HG03575 (cell line): Measurements from ENCODE around the gene DCP1A.
"Not testable (repeated sequence)": the region's sequence is repeated elsewhere in the genome, so short reads cannot be mapped to it uniquely, and the experiment has no call there.

Experiments used
- ATAC-seq: cut with Tn5 transposase; IDR thresholded peaks from one replicate; pipeline ENCODE4 v1.9.1; 2021; ENCODE audit not compliant: unreplicated experiment, insufficient number of reproducible peaks, low FRiP score; ENCODE audit errors: extremely low read depth

The DCP1A gene

GRCh38 chr3:53253707-53254508, 93.4 kb downstream of the DCP1A start:
- no peak for ATAC-seq

GRCh38 chr3:53252947-53253322, 94.4 kb downstream of the DCP1A start:
- ATAC-seq: not testable (repeated sequence)

- no peak for ATAC-seq
These were observed 95.0 kb downstream of the DCP1A start for GRCh38 chr3:53252096-53252946.

DNA sequence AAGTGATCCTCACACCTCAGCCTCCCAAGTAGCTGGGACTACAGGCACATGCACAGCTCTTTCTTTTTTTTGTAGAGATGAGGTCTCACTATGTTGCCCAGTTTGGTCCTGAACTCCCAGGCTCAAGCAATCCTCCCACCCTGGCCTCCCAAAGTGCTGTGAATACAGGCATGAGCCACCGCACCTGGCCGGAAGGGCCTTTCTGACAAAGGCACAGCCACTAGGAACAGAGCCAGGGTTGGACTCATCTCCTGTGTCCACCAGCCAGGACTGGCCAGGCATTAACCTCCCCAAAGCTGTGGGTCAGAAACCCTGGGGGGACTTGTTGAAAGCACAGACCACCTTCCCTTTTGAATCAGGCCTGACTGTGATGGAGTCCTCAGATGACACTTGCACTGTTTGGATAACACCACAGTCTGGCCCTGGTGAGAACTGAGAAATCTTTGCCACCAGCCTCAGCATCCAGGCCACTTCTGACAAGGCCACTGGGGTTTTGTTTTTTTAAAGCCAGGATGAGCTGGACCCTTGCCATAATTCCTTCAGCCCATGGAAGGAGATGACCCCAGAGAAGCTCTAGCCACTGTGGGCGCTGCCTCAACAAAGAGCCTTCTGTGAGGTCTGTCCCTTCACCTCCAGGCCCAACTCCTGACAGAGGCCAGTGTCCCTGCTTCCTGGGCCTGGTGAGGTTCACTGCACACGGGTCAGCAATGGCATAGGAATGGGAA, 96.3 kb downstream of the DCP1A start:
- no peak for ATAC-seq

GRCh38 chr3:53250453-53250852, 96.9 kb downstream of the DCP1A start:
- ATAC-seq: no peak

DNA sequence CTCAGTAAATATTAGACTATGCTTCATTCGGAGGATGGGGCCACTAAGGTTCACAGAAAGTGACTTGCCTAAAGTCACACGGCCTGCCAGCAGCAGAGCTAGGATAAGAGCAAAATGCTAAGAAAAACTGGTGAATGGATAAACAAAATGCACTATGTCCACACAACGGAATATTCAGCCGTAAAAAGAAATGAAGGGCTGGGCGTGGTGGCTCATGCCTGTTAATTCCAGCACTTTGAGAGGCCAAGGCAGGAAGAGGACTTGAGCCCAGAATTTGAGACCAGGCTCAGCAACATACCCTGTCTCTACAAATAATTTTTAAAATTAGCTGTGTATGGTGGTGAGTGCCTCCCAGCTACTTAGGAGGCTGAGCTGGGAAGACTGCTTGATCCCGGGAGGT, 99.2 kb downstream of the DCP1A start:
- no peak for ATAC-seq

DNA sequence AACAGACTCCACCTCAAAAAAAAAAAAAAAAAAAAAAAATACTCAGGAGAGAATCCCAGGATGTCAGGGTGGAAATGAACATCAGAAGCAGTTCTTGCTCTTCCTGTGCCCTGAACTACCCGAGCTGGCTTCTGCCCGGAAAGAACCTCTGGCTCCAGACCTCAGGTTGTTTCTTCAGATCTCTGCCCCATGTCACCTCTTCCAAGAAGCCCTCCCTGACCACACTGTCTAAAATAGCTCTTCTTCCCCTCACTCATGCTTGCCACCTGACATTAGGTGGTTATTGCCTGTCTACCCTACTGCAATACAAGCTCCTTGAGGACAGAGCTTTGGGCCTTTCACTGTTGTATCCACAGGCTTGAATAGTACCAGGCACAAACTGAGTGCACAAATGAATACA, 99.7 kb downstream of the DCP1A start:
- ATAC-seq: no peak

DNA sequence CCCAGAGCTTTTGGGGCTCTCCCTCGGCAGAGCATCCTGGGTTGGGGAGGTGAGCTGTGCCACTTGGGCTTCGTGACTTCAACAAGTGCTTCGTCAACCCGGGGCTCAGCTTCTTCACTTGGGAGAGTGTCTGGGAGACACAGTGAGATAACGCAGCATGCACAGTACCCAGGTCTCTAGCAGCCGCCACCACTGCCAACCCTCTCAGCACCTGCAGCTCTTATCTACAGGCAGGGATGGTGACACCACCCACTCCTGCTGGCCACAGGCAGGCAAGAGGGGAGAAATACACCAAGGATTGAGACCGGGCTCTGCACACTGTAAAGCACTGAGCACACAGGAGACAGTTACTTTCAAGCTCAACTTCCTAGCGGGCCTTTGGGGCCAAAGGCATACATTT, 103.1 kb downstream of the DCP1A start:
- ATAC-seq: no peak

- ATAC-seq: no peak
These were observed 103.6 kb downstream of the DCP1A start for GRCh38 chr3:53243785-53244184.

- no peak for ATAC-seq
These were observed 104.2 kb downstream of the DCP1A start for GRCh38 chr3:53243165-53243564.

GRCh38 chr3:53242642-53243041, 104.7 kb downstream of the DCP1A start:
- ATAC-seq: no peak

DNA sequence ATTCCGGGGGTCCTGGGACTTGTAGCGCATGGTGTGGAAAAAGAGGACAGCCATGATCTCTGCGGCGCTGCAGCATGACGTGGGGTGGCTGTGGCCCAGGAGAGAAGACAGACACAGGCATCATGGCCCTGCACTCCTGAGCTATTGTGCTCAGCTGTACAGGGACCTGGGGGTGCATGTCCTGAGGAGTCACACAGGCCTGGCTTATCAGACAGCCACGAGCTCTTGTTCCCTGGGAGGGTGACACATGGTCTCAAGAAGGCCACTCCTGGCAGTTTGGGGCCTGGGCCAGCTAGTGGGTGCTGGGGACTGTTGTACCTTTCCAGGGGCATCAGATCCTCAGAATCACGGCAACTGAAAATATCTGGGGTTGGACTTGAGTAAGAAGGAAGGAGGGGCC, 105.2 kb downstream of the DCP1A start:
- ATAC-seq: no peak

DNA sequence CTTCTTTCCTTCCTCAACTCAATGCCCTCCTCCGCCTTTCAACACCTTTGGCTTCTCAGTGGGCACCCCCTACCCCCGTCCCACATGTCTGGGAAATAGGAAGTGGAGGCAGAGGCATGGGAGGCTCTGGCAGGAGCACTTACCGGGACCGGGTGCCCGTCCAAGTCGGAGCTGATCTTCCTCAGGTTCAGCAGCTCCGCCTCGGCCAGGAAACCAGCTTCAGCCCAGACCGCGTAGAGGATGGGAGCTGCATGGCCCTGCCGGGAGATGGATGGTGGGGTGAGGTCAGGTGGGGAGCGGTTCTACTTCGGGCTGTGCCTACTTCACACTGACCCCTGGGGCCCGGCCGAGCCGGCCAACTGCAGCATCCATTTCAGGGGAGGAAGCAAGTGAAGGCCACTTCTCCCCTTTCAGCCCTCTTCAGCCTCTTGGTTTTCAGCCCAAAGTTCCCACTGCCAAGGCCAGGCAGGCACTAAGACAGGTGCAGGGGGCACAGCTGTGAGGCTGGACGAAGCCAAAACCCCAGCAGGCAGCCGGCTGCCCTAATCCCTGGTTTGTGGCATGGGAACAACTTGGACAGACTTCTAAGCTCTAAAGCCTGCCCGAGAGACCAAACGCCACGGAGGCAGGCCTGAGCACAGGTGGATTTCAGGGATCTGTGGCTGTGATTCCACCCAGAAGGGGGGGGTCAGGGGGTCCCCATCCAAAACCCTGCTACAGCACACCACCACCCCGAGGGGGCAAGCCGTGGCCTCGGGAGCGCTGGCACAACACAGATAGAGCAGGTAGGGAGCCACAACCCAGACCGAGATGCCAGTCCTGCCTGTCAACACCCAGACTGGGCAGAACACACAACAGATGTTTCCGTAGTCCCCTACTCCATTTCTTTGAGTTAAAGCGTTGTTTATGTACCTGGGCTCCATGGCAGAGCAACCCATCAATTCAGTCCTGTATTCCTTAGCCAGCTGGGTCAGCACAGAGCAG, 106.1 kb downstream of the DCP1A start:
- ATAC-seq: no peak

DNA sequence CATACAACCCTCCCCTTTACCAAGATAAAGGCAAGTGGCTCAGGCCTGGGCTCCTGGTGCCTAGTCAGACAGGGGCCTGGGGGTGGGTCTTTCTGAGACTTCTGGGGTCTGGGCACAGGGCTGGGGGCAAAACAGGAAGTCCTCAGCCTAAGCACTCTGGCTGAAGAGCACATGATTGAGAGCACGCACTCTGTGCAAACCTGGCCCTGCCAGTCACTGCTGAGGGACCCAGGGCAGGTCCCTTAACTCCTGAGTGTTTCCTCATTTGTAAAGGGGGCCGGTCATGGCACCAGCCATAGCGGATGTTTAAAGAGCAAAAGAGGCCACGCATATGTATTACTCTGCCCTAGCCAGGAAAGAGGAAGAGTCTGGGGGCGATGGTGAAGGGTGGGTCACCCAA, 107.5 kb downstream of the DCP1A start:
- ATAC-seq: no peak

DNA sequence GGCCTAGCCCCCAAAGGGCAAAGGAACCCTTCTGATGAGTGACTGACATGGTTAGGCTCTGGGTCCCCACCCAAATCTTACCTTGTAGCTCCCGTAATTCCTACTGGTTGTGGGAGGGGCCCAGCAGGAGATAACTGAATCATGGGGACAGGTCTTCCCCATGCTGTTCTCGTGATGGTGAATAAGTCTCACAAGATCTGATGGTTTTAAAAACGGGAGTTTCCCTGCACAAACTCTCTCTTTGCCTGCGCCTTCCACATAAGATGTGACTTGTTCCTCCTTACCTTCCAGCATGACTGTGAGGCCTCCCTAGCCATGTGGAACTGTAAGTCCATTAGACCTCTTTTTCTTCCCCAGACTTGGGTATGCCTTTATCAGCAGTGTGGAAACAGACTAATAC, 108.5 kb downstream of the DCP1A start:
- ATAC-seq: no peak

DNA sequence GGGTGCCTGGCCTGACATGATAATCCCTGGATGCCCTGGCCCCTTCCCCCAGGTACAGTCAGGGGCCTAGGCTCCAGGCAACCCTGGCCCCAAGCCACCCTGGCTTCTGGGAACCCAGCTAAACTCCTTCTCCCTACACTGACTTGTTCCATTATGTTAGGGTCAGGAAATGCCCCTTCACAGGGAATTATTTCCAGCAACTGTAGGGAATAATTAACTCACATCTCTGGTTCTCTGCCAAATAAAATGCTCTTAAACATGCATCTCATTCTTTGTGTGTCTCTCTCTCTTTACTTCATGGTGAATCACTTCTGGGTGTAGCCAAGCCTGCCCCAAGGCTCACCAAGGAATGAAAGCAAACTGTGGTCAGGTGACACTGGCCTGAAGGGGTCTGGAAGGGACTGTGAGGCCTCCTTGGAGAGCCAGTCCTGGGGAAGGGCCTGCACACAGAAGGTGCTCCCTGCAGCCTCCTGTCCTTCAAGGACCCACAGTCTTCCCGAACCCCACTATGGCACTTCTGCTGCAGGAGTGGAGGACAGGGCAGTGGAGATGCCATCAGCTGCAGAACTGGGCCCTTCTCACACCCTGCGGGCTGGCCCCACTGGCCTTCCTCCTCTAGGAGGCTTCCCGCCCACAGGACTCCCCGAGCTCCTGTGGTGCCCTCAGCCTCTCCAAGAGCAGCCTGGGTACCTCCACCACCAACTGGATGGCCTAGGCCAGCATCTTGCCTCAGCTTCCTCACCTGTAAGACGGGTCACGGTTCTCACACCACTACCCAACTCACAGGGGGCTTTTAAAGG, 109.1 kb downstream of the DCP1A start:
- no peak for ATAC-seq

DNA sequence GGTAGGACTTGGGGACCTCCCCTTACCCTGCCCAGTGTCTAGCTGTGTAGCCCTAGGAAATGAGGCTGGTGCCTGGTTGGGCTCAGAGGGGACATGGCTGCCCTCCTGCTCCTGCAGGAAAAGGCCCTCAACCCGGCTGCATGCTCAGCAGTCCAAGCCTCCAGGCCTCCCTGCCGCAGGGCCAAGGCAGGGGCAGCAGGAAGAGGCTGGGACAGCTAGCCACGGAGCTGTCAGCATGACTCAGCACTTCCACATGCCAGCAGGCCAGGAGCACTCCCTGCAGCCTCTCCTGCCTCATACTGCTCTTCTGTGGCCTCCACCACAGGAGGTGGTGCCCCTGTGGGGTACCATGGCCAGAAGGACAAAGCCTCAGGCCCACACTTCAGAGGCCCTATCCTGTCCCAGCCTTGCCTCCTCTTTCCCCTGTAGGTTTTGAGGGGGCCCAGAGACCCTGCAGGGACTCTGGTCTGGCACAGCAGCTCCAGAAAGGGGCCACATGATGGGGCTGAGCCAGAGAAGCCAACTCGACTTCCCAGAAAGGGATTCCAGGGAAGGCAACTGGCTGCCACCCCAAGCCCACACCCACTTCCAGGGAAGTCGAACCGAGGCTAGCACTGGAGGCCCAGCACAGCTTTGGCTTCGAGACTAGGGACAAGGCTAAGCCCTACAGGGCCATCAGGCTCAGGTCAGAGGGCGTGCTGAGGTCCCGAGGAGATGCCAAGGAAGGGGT, 111.1 kb downstream of the DCP1A start:
- ATAC-seq: no peak
